Kidney glomerular epithelial cell (primary cell): ENCODE results near the gene INSIG1.

ENCODE experiments used
- DNase-seq: peaks from one replicate; lab custom pipeline; 2025; lab: John Stamatoyannopoulos, UW

INSIG1 gene

DNA sequence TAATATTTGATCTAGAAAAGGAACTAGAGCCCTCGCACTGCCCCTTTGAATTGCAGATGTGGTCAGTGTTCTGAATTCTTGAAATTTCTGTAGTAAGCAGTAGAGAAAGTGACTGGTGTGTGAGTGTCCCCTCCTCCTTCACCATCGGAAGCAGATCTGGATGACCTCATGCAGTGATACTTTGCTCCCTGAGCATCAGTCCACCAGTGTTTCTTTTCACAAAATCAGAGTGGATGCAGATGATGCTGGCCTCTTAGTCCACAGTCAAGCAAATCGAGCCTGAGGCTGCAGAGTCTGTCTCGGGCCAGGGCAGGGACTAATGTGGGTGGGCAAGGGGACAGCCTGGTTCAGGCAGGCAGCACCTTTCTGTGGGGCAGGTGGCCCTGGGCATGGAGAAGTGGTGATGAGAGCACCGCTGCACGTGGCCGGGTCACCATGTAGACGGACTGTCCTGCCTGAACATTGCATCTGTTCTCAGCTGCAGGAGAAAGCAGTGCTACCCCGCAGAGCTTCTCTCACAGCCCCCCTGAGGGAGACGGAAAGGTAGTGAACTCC lies 5.4 kb downstream of the INSIG1 start:
- DNase-seq, result no peak

DNA sequence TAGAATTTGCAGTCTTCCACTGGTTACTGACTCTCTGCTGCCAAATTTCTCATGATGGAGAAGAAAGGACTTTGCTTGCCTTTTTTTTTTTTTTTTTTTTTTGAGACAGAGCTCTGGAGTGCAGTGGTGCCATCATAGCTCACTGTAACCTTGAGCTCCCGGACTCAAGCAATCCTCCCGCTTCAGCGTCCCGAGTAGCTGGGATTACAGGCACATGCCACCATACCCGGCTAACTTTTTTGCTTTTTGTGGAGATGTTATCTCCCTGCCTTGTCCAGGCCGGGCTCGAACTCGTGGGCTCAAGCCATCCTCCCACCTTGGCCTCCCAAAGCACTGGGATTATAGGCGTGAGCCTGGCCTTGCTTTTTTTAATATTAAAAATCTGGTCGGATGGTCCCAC lies 6.2 kb downstream of the INSIG1 start:
- no peak for DNase-seq

DNA sequence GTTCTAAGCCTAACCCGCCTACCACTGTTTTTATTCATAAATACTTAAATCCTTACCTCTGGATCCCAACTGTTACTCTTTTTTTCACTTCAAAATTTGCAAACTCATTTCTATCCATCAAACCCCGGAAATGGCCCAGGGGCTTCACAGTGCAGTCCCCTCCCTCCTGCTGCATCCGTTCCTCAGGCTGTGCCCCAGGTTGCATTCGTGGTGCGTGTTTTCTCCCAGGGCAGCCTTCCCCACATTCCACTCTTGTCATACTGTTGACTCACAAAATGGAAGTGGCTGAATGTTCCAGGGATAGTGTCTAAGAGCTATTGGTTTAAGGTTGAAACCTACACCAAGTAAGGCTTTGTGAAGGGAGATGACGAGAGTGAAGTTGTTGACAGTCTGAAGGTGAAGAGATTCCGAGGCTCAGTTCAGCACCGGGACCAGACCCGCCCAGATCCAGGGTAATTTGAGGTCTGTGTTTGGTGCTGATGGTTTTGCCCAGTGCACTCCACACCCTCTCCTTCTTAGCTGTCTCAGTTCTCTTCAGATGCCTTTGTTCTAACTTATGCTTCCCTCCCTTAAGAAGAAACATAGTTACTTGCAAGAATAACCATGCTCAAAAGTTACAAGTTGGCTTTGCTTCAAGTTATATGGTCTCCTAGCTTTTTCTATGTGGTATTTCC lies 7.7 kb downstream of the INSIG1 start:
- DNase-seq, result no peak

DNA sequence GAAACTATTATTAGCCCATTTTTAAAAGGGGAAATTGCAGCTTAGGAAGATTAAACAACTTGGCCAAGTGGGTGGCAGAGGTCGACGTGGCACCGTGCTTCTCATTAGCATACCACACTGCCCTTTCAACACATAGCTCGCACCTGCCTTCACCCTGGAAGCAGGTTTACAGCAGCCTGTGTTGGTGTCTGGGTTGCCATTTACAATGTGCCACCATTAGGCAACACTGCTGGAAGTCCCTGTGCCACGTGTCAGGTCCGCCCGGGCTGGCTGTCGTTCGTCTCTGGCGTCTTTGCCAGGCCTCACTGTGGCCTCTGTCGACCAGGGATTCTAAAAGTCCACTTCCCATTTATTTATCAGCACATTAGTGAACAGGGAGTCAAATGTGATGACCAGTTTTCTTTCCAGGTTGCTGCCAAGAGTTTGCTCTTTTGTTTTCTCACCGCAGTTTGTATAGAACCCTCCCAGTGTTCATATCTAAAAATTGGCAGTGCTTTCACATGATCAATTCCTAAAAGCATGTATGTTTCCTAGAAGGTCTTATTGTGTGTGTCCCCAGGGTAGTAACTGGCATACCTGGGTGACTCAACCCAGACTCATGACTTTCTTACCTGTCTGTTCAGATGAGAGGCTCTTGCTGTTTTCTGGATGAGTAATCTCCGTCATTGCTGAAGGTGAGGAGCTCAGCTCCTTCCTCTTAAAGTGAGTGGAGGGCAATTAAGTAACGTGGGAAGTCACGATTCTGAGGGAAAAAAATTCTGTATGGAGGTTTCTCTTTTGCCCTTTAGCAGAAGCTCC lies 9.2 kb downstream of the INSIG1 start:
- DNase-seq, result no peak

DNA sequence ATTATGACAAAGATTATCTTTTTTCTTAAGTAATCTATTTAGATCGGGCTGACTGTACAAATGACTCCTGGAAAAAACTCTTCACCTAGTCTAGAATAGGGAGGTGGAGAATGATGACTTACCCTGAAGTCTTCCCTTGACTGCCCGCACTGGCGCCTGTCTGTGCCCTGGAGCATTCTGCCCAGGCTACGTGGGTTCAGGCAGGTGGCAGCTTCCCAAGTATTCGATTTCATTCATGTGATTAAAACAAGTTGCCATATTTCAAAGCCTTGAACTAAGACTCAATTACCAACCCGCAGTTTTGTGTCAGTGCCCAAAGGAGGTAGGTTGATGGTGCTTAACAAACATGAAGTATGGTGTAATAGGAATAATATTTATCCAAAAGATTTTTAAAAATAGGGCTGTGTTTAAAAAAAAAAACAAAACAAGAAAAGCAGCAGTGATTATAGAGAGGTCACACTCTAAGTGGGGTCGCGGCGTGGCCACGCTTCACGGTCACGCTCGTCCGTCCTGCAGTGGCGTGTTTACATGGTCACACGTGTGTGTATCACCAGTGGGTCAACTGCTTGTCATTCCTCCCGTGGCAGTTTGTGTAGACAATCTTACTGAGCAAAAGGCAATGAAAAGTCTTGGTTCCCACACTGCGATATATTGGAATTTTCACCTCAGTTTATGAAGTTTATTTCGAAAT lies 10.8 kb downstream of the INSIG1 start:
- no peak for DNase-seq

DNA sequence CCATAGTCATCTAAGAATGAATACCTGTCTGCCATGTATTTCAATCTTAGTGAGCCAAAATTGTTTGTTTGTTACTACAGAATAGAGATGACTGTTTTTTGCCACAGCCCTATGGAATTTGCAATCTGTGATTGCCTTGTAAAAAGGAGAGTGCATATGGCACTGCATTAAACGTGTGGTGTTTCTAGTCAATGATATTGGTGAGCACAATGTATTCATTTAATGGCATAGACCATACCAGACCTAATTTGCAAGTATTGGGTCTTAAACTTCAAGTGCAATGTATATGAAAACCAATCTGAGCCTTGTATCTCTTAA lies 11.3 kb downstream of the INSIG1 start:
- DNase-seq, result no peak

DNA sequence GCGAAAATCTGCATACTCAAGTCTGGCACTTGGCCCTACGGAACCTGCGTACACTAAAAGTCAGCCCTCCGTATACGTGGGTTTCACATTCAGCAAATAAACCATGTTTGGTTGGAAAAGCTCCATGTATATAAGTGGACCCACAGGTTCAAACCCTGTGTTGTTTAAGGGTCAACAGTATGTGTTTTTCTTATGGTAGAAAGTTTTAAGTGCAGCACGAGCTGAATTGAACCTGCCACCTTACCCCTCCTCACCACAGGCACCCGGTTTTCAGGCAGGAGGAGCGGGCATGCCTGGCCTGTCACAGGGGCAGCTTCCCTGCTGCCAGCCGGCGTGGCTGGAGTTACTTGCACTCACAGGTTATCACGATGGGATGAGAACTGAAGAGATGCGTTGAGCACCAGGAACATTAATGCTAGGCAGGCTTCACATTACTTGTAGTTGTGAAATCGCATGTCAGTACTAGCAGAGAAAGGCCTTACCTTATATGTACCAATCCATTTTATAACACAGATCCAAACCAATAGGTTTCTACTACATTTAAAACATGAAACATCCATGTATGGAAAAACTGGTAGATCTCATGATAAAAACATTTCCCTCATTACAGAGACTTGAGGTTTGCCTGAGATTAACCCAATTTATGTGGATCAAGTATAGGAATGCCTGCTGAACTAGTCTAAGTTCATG lies 12.9 kb downstream of the INSIG1 start:
- DNase-seq, result no peak

DNA sequence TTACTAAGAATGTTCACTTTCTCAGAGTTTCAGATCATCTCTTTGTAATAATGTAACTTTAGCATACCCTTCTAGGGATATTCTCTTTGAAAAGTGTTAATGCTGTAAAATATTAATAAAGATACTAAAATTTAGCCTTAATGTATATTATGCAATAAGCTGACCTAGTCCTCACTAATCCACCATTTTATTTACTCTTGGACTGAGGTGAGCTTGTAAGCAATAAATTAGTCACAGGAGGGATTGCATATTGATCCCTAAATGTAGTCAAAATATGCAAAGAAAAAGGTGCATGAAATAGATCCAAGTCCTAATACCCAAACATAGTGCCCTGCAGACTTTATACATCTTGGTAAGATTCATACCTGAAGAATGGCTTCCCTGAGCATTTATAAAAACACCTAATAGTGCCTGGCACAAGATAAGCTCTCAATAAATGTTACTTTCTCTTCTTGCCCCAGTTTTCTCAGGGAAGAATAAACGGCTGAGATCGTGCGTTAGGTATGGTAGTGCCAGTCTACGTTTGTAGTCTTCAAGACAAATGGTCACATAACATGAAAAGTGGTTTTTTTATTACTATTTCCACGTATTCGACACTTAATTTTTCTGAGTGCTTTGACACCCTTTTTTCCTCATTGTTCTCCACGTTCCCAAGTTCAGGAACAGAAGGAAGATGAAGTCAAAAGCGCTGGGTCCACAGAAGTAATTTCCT lies 14.3 kb downstream of the INSIG1 start:
- no peak for DNase-seq

DNA sequence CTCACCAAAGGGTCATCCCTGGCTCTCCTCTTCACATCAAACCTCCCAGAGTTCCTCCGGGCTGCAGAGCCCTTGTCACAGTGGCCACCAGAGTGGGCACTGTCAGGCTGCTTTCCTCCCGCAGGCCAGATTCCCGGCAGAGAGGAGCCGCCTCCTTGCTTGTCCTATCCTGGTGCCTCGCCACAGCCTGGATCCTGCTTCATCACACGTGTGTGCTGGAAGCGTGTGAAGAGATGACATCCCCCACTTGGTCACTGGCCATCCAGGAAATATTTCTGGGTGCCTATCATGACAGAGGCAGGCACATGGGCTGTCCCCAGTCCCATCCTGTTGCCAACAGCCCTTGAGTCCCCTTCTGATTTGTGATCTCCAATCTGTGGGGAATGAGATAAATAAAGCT lies 15.0 kb downstream of the INSIG1 start:
- no peak for DNase-seq

DNA sequence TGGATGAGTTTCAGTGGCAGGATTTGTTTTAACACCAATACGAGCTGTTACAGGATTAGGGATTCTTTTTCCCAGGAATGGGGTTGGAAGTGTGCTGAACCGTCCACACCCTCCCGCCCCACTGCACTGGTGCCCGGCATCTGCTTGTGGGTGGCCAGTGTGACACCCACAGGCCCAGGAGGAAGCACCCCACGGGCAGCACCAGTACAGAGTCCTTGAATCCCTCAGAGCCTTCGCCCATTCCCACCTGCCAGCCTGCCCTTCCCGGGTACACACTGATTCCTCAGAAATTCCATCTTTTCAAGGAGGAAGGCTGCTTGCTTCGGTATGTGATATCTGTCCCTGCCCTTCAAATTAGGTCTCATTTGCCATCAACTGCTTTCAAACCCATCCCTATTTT lies 15.4 kb downstream of the INSIG1 start:
- DNase-seq, result no peak

DNA sequence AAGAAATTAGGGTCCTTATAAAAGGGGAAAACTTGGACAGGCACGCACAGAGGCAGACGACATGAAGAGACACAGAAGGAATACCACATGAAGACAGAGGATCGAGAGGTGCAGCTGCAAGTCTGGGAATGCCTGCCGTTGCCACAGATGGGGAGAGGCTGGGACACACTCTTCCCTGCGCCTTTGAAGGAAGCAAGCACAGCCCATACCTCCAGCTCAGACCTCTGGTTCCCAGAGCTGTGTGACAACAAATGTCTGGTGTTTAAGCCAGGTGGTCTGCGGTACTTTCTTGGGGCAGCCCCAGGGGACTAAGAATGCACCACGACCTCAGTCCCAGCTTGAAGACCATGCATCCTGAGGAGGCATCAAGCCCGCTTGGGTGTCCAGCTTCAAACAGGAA lies 18.3 kb downstream of the INSIG1 start:
- DNase-seq, result no peak

DNA sequence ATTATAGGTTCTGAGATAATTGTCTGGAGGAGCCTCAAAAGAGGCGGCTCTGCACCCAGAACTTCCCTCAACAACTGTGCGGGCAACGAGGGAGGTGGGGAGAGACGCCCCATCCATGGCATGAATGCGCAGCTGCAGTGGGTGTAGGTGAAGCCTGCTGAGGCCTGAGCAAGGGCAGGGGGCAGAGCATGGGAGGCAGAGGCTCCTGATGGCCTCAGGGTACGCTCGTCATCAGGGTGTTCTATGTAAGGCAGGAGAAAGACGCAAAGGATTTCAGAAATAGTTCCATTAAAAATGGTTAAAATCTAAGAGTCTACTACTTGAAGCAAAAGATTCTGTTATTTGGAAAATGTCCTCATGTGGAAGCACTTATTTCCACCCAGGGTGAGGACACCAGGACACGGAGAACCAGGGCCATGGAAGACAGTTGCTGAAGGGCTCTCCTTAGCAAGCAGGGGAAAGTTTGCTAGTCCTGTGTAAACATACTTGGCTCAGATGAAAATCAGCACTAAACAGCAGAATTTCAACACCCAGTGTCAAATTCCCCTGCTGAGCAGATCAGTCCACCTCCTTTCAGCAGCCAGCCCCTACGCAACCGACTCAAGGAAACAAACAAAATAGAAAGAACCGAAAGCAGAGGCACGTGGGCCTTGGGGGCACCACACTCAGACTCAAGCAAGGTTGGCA lies 18.9 kb downstream of the INSIG1 start:
- DNase-seq, result no peak

DNA sequence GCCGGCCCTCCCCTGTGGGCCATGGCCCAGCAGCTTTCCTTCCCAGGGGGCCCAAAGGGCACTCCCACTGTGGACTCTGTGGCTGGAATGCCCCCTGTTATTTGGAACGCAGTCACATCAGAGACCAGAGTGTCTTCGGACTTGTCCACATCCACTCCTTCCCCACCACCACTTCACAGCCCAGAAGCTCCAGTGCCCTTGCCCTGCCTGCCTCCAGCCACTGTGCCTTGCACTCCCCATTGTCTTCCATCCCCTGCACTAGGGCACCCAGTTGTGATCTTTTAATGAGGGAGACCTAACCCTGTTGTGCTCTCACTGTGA lies 19.4 kb downstream of the INSIG1 start:
- no peak for DNase-seq

DNA sequence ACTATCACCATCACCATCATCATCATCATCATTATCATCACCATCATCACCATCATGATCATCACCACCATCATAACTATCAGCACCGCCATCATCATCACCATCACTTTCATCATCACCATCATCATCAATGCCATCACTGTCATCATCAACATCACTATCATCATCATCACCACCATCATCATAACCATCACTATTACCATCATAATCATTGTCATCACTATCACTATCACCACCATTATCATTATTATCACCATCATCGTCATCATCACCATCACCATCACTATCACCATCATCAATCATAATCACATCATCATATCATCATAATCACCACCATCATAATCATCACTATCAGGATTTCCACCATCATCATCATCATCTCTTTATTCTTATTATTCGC lies 20.6 kb downstream of the INSIG1 start:
- DNase-seq, result no peak

DNA sequence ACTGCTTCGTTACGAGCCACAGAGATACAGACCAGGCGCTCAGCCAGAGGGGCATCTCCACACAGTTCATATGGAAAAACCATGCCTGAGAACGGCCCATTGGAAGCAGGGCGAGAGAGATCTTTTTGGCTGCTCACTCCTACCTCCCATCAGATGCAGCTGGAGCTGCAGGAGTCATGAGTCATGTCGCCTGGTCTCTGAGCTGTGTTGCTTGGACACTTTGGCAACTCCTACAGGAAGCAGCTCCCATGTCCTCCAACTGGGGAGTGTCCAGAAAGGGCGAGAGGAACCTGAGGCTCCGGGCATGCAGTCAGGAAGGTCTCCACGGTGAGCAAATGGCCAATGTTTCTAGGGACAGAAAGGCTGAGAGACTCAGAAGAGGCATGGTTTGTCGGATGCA lies 24.9 kb downstream of the INSIG1 start:
- no peak for DNase-seq

DNA sequence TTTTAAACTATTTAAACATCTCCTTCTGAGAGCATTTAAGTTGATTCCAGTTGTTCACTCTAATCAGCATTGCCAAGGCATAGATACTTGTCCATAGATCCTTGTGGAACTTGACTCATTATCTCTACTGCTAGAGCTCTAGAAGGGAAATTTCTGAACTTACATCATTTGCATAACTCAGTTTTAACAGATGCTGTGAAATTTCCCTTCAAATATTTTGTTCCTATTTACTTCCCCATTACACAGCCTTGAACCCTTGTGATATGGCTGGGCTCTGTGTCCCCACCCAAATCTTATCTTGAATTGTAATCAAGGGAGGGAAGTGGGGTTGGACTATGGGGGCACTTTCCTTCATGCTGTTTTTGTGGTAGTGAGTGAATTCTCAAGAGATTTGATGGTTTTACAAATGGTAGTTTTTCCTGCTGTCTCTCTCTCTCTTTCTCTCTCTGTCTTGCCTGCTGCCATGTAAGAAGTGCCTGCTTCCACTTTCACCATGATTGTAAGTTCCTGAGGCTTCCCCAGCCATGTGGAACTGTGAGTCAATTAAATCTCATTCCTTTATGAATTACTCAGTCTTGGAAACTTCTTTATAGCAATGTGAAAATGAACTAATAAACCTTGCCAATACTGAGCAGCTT lies 25.4 kb downstream of the INSIG1 start:
- no peak for DNase-seq

DNA sequence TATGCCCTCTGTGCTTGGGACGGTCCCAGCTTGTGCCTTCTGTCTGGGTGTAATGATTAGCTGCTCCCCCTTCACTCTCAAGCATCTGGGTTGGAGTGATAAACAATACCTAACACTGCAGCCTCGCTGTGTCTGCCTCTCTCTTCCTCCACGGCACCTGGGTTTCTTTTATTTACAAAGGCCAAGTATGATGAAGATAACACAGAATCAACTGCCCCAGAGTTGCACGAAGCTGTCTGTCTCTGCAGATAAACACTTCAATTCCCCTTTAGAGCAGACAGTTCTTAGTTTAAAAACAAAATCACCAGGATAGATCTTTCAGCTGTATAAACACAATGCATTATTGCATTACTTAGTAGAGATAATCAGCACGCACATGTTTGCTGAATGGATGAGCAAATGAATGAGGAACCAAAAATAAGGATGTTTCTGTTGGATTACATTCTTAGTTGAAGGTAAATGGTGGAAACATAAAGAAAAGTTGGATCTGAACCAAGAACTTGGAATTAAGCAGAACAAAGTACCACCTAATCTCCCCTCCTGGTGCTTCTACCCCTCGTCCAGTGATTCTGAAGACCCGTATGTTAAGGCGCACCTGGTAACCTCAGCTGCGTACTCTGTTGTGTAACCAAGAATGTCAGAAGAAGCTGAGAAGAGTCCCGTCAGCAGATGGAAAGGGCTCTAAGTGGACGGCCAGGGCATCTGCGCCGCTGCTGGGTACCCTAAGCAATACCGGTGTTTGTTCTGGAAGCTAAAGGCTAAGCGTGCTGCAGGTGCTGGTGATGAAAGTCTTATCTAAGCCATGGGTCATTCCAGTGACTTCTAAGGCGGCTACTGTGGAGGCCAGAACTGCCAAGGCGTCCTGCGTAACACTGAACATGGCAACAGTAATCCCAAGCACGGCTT lies 26.6 kb downstream of the INSIG1 start:
- no peak for DNase-seq

DNA sequence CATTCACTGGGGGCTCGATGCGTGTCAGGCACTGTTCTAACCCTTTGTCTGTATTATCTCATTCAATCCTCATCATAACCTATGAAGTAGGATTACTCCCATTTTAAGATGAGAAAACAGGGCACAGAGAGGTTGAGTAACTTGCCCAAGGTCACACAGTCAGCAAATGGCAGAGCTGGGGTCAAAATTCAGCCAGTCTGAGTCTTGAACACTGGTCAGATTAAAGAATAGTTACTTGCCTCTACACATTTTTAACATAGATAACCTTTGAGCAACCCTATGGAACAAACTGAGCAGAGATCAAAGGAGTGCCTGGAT lies 27.2 kb downstream of the INSIG1 start:
- DNase-seq, result no peak

DNA sequence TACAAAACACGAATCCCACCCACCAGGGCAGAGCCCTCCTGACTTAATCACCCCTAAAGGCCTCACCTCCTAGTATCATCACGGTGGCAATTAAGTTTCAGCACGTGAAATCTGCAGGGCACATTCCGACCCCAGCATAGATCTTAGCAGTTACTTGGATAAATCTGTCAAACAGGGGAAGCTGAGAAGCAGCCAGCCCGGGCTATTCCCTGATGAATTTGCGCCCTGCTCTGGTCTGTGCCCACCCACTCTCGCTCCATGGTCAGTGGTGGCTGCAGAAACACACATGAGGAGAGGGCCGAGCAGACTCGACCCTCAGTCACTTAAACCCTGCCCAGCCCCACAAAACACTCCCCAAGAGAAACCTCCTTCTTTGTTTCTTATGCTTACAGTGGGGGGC lies 28.7 kb downstream of the INSIG1 start:
- no peak for DNase-seq
